GM21723 (cell line): ENCODE measurements around the gene GPR153.

Experiments used
- ATAC-seq: cut with Tn5 transposase; IDR thresholded peaks from one replicate; pipeline ENCODE4 v1.9.1; 2021; ENCODE audit warnings: mild to moderate bottlenecking, moderate library complexity; ENCODE audit not compliant: unreplicated experiment

GPR153 gene

DNA sequence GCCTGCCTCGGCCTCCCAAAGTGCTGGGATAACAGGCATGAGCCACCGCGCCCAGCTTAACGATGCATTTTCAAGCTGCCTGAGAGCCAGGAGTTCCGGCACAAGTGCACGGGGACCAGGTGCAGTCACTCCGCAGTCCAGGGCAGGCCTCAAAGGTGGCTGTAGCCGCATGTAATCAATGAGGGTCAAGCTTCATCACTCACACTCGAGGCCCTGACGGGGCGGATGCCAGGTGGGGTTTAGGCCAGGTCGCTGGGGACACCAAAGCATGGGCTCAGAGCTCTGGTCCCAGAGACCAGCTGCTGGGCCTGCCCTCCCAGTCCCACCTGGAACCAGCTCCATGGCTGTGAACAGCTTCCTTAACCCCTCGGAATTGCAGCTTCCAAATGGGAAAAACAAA is 26.1 kb upstream of the GPR153 start:
- no peak for ATAC-seq

DNA sequence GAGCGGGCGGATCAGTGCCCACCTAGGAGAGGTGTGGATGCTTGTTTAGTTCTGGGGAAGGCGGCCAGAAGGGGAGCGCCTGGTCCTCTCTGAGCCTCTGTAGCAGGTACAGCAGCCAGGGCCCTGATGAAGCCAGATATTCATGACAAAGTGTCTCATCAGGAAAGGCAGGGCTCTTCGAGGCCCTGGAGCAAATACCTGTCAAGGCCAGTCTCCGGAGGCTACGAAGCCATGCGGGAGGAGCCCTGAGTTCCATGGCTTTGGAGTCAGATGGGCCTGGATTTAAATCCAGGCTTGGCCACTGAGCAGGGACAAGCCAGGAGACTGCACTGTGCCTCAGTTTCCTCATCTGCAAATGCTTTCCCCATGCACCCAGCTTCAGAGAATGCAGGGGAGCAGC is 25.4 kb upstream of the GPR153 start:
- no peak for ATAC-seq

DNA sequence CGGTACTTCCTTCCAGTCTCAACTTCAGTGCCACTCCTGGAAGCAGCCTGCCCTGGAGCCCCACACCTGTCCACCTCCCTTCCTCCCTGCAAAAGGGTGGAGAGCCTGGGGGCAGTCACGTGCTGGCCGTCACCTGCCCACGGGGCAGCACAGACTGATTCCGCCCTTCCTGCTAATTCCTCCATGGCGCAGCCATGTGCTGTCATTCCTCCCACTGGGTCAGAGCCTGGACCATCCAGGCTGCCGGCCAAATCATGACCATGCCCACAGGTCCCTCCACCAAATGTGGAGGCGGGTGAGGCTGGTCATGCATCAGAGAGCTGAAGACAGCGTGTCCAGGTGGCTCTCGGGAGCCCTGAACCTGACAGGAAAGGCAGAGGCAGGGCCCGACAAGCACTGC is 24.4 kb upstream of the GPR153 start:
- no peak for ATAC-seq

DNA sequence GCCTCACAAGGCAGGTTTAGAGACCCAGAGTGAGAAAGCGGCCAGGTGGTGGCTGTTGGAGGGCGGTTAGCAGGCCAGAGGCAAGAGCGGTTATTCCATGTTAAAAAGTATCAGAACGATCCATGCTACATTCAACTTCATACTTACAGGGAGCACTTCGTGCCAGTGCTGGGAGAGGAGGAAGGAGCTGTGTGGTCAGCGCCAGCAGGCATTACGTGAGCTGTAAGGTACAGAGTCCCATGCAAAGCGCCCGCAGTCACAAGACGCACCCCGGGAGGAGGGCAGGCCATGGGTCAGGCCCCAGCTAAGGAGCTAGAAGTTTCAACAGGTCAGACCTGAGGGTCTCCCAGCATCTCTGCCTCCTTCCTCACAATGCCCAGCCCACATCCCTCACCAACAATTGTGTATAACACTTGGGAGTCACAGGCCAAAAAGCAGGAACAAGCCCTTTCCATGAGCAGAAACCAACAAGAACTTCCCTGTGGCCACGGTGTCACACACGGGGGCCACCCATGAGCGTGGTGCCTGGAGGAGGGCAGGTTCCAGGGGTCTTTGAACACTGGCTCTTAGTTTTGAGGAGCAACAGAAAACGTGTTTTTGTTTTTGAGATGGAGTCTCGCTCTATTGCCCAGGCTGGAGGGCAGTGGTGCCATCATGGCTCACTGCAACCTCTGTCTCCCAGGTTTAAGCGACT is 21.8 kb upstream of the GPR153 start:
- no peak for ATAC-seq

DNA sequence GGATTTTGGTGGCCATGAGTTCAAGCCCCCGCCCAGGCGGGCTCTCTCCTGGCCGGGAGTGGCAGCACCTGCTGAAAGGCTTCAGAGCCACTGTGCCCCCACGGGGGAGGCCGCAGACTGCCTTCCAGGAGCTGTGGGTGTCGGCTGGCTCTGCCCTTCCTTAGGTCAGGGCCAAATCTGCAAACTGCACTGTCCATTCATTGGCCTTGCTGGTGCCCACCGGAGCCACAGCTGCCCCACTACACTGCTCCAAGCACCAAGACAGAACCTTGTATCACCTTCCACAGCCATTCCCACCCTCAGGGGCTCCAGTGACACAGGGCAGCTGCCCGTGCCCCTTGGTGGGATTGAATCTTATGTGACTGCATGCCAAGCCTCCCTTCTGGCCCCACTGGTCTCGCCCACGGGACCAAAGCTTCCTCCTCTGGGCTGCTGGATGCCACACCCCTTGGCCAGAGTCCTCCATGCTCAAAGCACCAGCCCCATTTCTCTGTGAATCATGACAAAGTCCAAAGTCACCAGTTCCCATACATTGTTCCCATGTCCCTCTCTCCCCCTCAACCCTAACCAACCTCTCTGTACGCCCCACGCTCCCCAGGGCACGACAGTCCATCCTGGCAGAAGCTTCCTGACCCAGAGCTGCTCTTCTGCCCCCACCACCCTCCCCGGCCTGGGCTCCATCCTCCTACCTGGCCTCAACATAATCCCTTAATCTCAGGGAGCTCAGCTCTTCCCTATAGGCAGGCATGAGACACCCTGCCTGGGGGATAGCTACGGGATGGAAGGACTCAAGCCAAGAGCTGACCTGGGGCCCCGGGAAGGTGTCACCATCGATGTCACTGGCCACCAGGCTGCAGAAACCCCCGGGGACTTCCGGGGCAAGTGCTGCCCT is 20.9 kb upstream of the GPR153 start:
- ATAC-seq = no peak

DNA sequence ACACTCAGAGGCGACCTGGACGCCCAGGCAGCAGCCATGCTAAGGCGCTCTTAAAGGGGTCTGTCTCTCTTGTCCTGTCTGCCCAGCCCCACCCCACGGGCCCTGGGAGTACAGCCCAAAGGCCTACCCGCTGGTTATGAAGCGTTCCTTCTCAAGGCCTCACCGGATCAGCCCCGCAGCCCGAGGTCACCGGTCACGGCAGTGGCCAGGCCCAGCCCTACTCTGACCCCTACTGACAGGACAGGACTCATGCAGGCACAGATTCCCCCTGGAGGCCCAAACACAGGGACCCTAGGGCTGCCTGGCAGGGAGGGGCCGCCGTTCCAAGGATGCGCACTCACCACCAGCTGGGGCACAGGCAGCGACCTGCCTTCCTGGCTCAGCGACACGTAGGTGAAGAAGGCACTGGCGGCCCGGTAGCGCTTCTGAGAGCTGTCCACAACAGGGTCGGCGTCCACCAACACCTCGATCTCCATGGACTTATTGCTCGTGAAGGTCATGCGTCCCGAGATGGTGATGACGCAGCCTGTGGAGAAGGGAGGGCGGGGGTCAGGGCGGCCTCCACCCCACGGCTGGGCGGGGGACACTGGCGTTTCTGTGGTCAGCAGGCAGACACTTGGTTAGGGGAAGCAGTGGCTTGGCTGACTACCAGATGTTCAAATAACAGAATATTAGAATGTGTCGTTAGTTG is 20.0 kb upstream of the GPR153 start:
- ATAC-seq = no peak

DNA sequence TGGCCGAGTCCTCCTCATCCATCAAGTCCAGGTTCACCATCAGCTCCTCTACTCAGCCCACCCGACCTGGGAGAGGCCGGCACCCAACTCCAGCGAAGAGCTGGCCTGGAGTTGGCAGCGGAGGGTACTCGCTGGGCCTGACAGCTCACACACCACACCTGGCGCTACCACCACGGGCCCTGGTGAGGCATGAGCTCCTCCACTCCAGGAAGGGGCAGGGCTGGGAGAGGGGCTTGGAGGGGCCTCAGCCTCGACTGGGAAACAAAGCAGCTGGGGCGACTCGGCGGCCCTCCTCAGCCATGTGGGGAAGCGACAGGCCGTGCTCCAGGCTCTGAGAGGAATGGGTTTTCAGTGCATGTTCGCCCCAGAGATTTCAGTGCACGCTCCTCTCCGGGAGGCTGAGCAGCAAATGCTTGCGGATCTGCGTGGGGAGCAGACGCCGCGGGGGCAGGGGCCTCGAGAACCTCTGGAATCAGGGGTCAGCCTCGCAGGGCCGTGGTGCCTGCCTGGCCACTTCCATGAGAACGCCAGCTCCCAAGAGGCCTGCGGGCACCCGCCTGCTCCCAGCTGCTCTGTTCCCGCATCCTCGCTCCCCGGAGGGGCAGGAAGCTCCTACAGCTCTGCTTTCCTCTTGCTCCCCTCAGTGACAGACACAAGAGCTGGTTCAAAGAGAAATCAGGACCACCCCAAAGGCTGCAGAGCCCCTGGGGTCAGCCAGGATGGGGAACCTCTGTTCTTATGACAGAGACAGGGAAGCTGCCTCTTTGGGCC is 18.9 kb upstream of the GPR153 start:
- no peak for ATAC-seq

DNA sequence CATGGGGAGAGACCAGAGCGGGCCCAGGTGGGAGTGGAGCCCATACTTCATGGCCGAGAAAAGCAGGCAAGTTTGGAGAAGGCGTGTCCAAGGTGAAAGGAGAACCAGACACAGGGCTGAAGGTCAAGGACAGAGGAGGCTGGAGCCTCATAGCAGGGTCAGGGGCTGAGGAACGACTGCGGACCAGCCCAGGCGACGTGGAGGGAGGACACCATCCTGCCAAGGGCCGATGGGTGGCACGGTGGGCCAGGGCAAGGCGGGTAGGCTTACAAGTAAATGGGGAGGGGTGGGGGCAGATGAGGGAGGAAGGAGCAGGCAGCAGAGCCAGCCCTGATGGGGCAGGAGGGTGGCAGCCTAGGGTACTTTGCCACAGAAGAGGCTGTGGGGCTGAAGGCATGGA is 18.2 kb upstream of the GPR153 start:
- no peak for ATAC-seq

DNA sequence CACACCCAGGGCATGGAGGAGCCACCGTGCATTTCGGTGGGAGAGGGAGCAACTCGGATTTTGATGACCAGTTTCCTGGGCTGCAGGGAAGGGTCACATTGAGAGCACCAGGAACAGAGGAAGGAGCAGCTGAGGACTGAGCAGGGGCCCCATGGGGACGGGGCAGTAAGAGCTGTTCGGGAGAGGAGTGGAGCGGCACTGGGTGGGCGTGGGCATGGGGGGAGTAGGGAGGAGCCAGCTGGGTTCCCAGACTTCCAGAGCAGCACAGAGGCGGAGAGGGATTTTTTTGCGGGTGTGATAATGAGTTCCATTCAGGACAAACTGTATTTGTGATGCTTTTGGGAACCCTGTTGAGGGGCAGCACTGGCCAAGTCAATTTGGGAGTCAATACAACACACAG is 17.4 kb upstream of the GPR153 start:
- no peak for ATAC-seq

DNA sequence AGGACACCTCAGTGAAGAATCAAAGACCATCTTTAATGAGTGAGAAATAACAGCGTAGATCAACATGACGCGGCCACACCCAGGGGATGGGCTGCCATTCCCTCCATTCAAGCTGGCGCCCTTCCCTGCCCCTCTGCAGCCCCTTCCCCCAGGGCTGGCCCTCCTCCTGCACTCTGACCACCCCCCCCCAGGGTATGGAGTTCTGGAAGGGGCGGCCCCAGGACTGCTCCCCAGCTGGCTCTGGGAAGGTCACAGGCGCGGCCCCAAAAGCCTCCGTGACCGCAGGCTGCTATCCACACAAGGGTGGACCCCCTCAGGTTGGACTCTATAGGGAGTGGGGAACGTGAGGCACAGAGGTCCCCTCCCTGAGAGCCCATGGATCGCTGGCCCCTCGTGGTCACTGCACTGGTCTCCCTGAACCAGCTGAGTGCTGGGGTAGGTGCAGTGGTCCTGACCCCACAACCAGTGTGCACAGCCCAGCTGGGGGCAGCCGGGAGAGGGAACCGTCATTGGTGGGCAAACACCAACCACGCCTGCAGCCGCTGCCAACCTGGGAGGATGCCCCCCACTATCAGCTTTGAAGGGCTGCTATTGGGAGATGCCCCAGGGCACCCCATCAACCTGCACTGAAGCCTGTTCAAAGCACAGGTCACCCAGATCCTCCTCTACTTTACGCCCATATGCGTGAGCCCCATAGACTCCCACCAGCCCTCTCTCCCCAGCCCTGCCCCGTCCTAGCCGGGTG is 16.1 kb upstream of the GPR153 start:
- ATAC-seq = no peak

DNA sequence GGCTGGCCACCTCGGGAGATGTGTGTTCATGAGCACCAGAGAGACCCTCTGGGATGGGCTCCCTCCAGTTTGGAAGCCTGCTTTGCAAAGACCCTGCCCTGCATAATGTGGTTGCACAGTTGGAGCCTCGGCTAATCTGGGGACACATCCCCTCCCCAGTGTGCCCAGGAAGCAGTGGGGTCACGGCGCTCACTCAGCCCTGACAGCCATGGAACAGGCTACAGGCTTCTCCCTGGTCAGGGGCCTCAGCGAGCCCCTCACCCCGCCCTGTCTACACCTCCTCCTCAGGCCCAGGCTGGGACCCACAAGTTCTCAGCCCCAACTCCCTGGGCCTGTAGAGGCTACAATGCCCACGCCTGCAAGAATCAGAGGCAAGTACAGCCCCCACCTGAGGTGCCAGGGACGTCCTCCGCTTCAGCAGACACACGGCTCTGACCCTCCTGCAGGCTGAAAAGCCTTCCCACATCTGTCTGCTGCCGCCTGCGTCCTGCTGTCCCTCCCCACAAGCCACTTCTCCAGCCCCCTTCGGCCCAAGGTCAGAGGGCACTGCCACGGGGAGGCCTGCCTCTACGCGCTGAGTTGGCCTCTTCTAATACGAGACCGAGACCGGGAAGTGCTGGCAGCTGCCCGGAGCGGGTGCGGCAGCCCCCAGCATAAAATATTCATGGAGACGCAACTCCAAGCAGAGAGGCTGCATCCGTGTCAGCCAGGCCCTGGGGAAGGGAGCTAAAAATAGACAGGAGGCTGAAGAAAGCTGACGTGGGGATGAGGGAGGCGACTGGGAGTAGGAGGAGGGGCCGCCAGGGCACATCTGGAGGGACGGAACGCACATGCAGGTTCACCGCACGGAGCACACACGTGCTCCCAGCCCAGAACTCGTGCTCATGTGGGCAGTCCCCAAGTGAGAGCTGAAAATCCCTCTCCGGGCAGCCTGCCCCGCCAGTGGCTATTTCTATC is 15.2 kb upstream of the GPR153 start:
- ATAC-seq = no peak

DNA sequence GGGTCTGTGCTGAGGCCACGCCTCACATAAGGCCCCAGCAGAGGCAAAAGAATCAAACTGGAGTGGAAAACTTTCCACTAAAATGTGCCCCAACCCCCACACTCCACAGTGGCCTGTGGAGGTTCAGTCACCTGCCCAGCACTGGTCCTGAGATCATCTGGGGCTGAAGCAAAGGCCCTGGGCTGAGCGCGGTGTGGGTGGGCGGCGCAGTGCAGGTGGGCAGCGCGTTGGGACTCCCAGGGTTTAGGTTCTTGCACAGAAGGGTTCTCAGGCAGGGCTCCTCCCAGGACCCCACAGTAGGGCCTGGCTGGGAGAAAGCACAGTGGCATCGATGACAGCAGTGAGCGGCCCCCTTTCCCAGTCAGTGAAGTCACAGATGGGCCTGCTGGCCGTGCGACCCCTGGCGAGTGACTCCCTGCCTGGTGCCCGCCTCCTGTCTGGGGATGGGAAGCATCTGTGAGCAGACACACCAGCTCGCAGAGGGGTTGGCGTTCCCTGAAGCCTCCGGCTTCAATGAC is 13.8 kb upstream of the GPR153 start:
- ATAC-seq = no peak

DNA sequence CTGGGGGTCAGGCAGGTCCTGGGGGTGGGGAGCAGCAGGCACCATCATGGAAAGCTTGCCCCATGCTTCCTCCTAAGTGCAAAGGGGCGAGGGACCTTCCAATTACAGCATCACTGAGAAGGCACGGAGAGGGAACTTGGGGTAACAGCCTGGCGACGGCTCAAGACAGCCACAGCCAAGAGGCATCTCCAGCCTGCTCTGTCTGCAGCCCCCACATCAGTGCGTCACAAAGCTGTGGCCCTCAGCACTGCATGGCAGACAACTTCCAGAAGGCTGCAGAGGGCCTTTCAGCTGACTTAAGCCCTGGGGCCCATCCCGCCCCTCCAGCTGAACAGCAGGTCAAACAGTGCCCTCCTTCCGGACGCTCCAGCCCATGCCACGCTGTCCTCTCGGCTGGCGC is 13.2 kb upstream of the GPR153 start:
- no peak for ATAC-seq

DNA sequence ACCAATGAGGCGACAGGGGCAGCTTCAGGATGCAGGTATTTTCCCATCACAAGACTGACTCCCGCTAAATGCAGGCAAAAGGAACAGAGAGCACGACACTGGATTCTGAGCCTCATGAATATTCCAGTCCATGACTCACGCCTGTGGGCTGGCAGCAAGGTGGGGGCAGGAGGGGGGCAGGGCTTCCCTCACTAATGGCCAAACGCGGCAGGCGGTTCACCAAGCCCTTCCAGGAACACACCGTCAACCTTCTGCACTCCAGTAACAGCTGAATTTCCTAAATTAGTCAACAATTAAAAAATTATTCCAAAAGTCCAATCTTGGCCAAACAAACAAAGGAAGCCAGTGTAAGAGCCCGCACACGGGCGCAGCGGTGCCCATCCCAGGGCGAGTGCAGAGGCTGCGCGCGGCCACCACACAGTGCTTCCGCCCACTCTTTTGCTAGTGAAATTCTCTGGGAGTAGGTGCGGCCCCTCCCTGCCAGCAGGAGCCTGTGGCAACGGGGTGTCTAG is 12.5 kb upstream of the GPR153 start:
- ATAC-seq = no peak

DNA sequence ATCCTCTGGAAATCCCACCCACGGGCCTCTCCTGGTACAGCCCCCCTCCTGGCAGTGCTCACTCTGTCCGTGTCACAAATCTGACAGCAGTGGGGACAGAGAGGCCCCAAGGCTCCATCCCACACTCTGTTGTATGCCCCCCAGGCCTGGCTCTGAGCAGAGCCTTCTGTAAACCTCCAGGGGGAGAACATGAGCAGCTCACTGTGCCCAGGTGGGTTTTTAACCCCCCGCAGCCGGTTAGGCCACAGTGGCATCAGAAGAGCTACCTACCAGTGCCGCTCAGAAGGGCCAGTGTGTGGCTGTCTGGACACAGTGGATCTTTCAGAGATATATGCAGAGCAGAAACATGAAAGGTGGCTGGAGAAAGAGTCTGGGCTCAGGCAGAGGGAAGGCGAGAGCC is 12.0 kb upstream of the GPR153 start:
- no peak for ATAC-seq

DNA sequence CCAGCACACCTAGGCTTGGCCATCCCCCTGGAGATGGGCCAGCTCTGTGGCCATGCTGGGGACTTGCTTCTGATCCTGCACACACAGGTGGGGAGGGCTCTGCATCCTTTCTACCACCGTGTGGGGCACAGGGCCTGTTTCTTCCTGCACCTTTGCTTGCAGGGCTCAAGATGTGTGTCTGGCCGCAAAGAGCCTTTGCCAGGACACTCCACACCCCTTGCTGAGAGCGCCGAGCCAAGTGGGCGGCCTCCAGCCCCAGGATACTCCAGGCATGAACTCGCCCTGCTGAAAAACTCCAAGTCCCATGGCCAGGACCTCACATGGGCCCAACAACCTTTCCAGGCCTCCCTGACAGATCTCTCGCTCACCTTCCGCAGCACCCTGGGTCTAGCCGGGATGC is 11.6 kb upstream of the GPR153 start:
- ATAC-seq = no peak

DNA sequence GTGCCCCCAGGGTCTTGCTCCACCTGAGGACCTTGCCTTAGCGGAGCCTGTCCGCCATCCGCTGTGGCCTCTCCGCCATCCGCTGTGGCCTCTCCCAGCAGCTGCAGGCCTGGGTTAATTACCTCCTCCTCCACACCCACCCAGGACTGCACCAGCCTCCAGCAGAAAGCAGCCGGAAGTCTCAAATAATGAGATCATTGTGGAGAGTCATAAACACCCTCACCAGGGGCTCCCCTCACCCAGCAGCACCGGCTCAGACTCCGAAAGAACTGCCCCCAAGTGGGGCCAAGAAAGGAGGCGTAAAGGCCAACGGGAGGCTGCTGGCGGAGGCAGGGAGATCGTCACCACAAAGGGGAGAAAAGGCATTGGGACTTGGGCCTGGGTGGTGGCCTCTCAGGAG is 10.7 kb upstream of the GPR153 start:
- ATAC-seq = no peak

DNA sequence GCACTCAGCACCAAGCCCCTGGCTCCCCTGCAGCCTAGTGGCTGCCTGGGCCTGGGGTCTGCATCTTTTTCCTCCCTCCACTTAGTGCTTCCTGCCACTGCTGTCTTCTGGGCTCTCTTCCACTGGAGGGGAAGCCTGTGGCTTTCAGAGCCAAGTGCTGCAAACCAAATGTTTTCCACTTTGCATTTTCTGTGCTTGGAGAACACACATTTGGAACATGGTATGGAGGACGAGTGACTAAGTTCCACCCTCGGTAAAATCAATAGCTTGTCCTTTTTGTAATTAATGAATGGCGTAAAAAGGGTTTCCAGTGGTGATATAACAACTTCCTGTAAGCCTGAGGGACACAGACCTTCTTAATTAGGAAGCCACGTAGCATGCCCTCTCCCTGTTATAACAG is 10.1 kb upstream of the GPR153 start:
- ATAC-seq = no peak

DNA sequence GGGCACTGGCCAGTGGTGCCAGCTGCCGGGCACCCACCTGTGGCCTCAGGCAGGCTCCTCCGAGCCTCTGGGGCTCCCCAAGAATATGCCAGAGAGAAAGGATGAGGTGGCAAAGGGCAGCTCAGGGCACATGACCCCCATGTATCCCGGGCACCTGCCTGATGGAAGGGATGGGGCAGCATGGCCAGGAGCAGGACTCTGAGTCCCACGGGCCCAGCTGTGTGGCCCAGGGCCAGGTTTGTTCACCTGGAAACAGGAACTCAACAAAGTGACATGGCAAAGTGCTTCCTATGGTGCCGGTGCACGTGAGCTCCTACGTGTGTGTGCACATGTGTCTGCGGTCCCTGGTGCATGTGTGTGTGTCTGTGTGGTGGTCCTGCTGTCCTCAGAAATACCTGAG is 9.5 kb upstream of the GPR153 start:
- ATAC-seq = no peak
